ENCODE results near the gene SEMA4D.

SEMA4D gene

DNA sequence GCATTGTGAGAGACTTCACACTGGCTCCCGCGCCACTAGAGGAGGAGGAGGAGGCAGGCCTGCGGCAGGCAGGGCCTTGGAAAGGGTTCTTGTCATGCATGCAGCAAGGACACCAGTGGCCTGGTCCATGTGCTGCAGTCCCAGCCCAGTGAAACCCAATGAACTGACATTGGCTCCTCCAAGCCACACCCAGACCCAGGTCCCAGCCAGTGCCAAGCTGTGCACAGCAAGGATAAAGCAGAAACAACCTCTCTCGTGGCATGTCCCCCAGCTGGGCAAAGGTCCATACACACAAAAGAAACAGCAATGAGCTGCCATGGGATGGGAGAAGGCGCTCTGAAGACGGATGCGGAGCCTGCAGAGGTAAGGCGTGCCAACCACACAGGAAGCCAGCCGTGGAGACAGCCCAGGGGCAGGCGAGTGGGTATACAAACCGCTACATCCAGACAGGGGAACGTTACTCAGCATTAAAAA lies 89.2 kb downstream of the SEMA4D start:
- DNase-seq: no peak

- DNase-seq: no peak
These were observed 90.8 kb downstream of the SEMA4D start for GRCh38 chr9:89407070-89407469.

- no peak for DNase-seq
These were observed 92.1 kb downstream of the SEMA4D start for GRCh38 chr9:89405826-89406225.

DNA sequence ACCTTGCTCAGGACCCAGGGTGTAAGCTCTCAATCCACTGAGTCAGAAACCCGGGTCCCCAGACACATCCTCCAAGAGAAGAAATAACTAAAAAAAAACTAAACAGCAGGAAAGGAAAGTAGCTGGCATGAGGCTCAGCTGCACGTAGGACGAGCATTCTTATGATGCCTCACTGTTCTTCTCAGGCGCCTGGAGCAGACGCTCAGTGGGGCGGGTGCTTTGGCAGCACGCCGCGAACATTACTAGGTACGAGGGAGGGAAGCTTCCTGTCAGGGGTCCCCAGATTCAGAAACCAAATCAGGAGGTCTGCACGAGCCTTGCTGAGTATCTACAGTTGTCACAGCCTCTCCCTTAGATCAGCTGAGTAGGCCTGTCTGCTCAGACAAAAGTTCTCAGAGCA lies 93.8 kb downstream of the SEMA4D start:
- DNase-seq: no peak

DNA sequence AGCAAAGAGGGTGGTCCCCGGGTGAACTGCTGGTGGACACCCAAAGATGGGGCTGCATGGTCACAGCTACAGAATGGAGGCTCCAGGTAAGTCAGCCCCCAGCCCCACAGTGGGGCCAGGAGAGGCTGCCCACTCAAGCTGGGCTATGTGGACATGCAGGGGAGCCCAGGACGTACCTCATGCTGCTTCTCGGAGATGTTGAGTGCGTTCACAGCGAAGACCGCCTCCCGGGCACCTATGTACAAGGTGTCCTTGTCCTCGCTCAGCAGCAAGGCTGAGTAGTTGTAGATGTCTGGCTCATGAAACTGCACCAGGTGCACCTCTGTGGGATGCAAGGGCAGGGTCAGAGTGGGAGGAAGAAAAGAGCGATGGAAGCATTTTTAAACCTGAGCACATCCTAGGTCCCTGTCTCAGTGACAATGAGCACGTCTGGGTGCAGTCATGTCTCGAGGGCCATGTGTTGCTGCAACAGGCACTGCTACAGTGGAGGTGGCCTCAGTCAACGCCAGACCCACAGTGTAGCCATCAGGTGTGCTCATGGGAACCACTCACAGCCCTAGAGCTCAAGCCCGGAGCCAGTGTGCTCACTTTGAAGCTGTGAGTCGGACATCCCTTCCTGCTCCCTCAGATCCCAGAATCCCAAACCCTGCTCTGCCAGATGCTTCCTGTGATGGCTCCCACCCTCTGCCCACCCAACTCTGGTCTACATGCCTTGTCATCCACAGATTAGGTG lies 95.1 kb downstream of the SEMA4D start:
- no peak for DNase-seq

DNA sequence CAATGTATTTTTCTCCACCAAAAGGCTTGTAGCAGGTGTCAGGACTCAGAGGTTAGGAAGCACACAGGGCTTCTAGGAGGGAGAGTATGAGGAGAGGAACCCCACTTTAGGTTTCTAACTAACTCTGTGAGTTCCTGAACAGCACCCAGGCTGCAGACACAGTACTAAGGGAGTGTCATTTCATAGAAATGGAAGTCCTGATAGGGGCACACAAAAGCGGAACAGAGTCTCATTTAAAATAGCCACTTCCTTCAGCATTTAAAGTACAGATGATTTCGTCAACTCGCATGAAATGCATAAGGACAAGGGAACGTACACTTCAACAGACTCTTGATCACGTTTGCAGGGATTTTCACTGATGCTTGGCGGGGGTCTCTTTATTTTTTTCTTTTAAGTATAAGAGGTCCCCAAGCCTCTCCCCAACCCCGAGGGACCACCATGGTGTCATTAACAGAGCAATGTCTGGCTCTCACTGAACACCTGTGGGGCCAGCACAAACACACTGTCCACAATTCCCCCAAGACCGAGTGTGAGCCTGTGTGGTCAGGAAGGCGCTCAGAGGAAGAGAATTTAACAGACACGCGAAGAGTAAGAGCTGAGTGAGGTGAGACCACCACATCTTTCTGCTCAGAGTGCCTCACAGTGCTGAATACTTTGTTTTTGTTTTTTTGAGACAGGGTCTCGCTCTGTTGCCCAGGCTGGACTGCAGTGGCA lies 97.4 kb downstream of the SEMA4D start:
- DNase-seq: no peak

GRCh38 chr9:89398621-89399020 lies 99.3 kb downstream of the SEMA4D start:
- no peak for DNase-seq

DNA sequence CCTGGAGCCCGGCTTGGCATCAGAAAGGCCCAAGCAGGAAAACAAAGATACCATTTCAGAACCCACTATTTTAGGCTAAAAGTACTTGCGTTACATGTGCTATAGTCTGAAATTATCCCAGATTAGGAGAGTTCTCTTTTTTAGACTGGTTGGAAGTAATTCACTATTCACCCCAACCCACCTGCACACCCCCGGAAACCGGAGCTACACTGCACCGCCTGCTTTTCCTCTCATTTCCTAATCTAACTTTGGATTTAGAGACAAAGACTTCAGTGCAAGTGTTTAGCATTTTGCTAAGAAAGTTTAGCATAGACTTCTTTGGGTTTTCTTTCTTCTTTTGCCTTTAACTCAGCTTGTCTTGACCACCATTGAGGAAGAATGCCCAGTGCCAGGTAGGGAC lies 100.4 kb downstream of the SEMA4D start:
- DNase-seq: no peak

- DNase-seq: no peak
These were observed 101.8 kb downstream of the SEMA4D start for GRCh38 chr9:89395931-89396710.

DNA sequence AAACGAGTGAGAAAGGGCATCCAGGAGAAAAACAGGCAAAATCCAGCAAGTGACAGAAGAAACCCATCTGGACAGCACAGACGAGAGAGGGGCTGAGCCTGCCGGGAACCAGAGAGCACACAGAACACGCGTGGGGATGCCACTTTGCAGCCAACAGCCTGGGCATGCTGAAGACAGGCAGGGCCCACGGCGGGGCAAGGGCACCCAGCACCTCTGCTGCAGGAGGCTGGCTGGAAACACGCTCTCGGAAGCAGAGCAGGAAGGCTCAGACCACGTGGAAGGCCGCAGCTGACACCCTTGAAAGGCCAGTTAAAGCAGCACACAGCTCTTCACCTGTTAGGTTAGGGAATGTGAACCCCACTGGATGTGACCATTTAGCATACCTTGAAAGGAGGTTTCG lies 103.5 kb downstream of the SEMA4D start:
- no peak for DNase-seq

GRCh38 chr9:89391585-89391984 lies 106.3 kb downstream of the SEMA4D start:
- no peak for DNase-seq

DNA sequence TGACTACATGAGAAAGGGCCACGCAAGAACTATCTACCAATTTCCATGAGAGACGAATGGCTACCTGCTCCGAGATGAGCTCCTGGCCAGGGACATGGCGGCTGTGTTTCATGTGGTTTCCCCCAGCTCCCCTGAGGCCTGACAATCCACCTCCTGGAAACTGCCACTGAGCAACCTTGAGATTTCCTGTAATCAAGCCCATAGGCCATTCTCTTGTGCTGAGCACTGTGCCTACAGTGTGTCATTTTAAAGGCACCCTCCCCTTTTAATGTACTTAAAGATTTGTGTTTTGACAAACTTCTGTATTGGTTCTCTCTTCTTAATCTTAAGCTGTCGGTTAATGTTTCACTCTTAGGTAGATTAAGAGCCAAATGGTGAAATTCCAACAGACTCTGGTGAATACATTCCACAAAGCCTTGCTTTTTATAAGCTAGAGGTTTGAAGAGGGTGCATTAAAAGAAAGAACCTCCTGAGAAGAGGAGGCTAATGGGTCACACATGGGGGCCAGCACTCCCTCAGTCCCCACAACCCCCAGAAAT lies 107.3 kb downstream of the SEMA4D start:
- DNase-seq: no peak

GRCh38 chr9:89390068-89390555 lies 107.8 kb downstream of the SEMA4D start:
- DNase-seq: no peak

GRCh38 chr9:89388868-89389177 lies 109.1 kb downstream of the SEMA4D start:
- DNase-seq: no peak

- DNase-seq: no peak
These were observed 109.6 kb downstream of the SEMA4D start for GRCh38 chr9:89388084-89388867.

GRCh38 chr9:89387197-89387849 lies 110.6 kb downstream of the SEMA4D start:
- no peak for DNase-seq

DNA sequence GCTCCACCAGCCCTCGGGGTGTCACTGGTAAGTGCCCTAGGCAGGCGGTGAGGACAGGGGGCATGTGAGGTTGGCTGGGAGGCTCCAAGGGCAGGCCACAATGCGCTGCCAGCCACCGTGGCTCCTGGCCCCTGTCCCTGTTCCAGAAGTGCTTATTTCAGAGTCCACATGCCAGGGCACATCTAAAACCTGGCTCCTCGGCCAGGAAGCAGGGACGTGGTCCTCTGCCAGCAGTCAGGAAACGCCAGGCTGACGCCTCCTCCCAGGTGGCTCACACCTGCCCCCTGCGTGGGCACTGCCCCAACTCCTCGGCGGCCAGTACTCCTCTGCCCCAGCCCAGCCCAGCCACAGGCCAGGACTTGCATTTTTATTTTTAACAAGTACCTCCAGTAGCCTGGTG lies 111.1 kb downstream of the SEMA4D start:
- no peak for DNase-seq

- no peak for DNase-seq
These were observed 111.7 kb downstream of the SEMA4D start for GRCh38 chr9:89386206-89386605.

DNA sequence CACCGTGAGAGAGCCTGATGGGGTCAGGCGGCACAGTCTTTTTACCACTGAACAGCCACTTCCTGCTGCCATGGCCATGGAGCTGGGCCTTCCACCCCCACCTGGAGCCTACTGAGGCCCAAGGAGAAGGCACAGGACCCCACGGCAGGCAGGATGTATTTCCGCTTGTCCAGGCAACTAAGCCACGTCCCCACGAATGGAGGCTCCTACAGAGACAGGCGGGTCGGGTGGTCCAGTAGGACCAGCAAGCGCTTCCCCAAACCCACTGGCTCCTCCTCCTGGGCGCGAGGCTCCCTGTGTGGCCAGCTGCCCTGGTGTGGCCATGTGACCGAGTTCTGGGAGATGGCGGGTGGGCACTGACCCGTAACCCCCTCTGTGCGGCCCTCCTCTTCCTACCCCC lies 113.1 kb downstream of the SEMA4D start:
- DNase-seq: no peak

- DNase-seq: no peak
These were observed 114.1 kb downstream of the SEMA4D start for GRCh38 chr9:89383721-89384300.

- DNase-seq: no peak
These were observed 114.7 kb downstream of the SEMA4D start for GRCh38 chr9:89383030-89383720.

All from NCI-H1092 treated with DMSO at 0.1 percent for 48 hours (cell line).